NOMO-1 (cell line): ENCODE results near the gene ANKS1A.
A peak's percentile ranks its signal among the peaks of the same experiment; 100 is the strongest.
"Not testable (repeated sequence)": the region's sequence is repeated elsewhere in the genome, so short reads cannot be mapped to it uniquely, and the experiment has no call there.

Source experiments
- DNase-seq, 2 experiments: peaks; one replicate each; lab custom pipeline; 2025; ENCODE audit not compliant: unreplicated experiment in 2 of 2; lab: John Stamatoyannopoulos, UW

Gene ANKS1A

DNA sequence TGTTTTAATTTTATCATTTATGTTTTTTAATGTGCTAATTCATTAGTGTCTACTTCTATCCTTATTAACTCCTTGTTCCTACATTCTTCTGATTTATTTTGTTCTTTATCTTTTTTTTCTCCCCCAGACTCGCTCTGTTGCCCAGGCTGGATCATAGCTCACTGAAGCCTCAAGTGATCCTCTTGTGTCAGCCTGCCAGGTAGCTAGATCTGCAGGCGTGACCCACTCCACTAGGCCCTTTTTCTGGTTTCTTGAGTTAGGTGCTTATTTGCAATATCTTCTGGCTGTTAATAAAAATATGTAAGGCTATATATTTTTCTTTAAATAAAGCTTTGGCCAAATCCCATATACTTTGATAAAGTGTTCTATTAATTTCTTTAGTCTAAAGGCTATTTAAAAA lies 4.1 kb upstream of the ANKS1A start:
- no peak for DNase-seq

DNA sequence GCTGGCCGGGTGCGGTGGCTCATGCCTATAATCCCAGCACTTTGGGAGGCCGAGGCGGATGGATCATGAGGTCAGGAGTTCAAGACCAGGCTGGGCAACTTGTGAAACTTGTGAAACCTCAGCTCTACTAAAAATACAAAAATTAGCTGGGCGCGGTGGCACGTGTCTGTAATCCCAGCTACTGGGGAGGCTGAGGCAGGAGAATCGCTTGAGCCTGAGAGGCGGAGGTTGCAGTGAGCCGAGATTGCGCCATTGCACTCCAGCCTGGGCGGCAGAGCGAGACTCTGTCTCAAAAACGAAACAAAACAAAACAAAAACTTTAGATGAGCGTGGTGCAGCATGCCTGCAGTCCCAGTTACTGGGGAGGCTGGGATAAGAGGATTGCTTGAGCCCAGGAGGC lies 3.2 kb upstream of the ANKS1A start:
- DNase-seq: not testable (repeated sequence)

DNA sequence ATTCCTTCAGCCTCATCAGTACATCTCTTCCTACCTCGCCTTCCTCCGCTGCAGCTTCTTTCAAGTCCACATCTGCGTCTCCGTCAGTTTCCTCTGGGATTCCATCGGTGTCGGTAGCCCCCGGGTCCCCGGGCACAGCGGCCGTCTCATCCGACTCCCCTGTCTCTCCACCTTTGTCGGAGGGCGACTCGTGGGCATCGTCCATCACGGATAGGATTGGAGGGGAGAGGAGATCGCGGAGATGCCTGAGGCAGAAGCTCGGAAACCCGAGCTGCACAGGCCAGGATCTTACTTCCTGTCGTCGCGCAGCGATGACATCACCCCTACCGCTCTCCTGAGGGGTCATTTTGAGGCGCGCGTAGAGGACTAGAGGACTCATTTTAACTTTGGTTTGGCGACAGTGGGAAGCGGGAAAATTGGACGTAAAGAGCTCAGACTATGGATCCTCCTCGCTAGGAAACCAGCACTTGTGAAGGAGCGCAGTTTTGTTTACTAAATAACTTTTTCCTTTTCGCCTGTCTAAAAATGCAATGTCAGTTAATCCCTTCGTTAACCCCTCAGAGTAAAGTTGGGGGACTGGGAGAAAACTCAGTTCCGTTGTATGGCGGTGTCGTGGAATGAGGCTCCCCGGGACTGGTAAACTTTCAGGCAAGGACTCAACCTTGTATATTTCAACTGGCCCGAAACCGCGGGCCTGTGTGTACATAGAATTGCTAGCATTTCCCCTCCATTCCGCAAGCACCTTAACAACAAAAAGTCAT lies 1.1 kb upstream of the ANKS1A start, which contains the start of gene TAF11:
Gene TAF11 (minus strand): TSS at position 290 of the 761 bp plus-strand sequence. CDS start 85 bp downstream, at position 205.
- DNase-seq: peak; percentile 82 to 89

DNA sequence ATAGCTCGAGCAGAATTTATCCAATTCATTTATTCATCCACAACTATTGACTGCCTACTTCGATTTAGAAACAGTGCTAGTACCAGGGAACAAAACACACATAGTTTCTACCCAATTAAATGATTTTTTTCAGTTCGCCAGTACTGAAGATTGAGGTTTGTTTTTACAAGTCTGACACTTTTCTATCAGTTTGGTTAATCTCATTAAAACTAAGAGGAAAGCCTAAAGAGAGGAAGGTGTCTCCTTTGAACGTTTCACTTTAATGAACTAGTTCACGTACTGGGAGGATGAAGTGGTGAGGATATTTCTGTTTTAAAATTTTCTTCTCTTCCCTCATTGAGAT lies 570 bp upstream of the ANKS1A start:
- DNase-seq: no peak

DNA sequence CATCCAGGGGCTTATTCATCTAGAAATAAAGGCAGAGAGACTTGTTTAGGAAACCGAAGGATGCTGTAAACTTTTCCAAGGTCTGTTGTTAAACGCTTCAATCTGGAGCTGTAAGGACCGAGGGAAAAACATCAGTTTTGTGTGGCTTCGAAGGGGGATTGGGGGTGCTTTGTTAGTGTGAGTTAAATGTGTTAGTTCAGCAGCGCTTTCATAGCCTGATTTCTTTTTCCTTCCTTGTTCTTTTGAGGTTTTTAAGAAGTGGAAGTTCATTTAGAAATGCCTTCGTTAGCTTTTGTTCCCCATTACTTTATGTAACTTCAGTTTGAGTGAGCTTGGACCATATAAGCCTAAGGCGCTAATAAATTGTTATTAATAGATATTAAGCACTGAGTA lies 1.5 kb downstream of the ANKS1A start:
- DNase-seq: peak; percentile 36 to 62

DNA sequence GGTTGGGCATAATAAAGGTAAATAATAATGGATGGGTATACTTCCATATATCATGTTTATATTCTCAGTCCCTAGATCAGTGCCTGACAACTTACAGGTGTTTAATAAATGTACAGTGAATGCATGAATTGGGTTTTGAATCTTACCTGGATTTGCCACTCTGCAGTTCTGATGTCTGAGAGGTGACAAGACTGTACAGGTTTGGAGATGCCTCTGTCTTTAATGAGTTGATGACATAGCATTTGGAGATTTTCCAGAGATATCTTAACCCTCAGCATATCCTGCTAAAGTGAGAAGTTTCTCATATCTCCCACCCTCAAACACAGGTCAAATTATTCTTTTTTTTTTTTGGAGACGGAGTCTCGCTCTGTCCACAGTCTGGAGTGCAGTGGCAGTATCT lies 2.2 kb downstream of the ANKS1A start:
- no peak for DNase-seq

DNA sequence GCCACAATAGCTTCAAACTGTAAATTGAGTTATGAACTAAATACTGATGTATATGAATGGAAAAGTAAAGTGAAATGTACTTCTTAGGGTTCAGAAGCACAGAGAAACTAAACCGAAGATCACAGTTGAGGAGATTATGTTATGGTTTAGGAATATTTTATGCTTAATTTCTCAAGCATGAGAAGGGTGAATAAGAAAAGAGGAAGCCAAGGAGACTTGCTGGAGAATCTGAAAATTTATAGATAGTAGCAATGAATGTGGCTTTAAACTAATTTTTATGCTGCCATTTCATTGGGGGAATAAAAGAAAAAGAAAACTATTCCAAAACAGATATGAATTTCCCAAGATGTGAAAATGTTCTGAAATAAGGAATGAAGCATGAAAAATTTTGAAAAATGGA lies 5.6 kb downstream of the ANKS1A start:
- DNase-seq: peak in 1 of 2 experiments; percentile 3

DNA sequence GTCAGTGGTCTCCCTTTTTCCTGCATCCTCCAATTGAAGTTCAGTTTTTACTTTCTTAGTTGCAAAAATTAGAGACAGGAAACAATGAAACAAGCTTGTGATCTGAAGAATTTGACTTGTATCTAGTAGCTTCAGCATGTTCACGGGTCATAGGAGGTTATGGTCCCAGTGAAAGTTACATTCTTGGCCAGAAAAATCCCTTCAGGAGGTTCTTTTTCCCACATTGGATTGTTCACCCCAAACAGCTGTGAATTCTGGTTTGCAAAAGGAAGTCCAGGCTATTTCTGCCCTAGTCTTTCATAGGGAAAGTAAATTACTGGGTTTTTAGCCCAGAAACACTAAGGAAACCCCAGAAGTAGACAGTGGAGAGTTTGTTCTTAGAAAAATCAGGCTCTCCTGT lies 8.1 kb downstream of the ANKS1A start:
- no peak for DNase-seq

DNA sequence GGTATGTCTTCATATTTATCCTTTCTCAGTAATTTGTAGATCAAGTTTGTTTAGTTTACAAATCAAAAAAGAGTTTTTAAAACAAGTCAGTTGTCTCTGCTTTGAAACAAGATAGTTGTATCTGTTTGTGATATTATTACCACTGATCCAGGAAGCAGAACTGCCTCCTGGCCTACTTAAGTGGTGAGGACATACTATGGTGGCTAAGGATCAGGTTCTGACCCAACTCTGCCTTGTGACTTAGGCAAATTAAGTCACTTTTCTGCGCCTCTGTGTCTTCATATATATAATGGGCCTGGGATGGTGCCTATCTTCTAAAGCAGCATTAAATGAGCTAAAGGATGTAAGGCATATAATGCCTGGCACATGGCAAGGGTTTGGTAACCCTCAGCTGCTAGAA lies 8.7 kb downstream of the ANKS1A start:
- DNase-seq: no peak

DNA sequence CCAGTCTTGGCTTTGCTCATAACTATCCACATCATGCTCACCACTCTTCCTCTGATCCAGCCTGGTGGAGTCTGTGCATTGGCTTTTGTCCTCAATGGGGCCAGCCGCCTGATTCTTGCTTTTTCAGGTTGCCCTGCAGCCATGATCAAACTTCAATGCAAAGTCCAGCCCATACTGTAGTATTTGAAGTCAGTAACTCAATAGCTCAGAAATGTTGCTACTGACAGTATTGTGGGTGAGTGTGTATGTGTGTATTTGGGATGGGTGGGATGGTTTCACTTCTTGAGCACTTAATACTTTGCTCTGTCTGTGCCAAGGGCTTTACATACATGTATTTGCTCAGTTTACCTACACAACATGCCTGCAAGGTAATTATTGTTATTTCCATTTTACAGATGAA lies 10.7 kb downstream of the ANKS1A start:
- not testable (repeated sequence) for DNase-seq

DNA sequence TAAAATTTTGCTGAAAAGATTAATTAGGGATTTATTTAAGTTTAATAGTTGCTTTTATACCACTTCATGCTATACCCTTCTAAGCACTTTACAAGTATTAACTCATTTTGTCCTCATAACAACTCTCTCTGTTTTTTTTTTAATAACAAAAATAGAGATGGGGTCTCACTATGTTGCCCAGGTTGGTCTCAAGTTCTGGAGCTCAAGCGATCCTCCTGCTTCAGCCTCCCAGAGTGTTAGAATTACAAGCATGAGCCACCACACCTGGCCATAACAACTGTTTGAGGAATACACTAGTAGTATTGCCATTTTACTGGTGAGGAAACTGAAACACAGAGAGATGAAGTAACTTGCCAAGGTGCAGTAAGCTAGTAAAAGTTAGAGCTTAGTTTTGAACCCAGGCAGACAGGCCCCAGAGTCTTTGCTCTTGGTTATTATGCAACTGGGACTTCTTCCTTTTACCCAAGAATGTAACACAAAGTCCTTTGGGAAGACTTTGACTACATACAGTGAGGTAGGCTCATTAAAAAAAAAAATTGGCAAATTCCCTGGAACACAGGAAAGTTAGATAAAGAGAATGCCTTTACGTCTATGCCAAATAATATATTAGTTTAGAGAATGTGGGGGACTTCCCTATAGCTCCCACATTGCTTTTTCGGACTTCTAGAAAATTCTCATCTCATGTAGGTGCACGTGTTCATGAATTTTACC lies 11.4 kb downstream of the ANKS1A start:
- no peak for DNase-seq

DNA sequence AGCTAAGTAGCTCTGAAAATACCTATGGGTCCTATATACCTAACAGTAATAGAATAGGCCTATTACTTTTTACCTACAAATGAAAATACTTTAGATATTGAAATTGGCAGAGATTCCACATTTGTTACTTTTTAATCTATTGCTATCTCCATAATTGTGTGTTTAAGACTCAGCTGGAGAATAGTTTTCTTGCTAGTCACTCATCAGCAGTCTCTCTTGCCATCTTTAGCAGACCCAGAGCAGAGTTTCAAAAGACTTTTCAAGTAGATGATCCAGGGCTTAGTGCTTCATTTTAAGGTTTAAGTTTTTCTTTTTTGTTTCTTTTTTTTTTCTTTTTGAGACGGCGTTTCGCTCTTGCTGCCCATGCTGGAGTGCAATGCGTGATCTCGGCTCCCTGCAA lies 12.9 kb downstream of the ANKS1A start:
- no peak for DNase-seq

DNA sequence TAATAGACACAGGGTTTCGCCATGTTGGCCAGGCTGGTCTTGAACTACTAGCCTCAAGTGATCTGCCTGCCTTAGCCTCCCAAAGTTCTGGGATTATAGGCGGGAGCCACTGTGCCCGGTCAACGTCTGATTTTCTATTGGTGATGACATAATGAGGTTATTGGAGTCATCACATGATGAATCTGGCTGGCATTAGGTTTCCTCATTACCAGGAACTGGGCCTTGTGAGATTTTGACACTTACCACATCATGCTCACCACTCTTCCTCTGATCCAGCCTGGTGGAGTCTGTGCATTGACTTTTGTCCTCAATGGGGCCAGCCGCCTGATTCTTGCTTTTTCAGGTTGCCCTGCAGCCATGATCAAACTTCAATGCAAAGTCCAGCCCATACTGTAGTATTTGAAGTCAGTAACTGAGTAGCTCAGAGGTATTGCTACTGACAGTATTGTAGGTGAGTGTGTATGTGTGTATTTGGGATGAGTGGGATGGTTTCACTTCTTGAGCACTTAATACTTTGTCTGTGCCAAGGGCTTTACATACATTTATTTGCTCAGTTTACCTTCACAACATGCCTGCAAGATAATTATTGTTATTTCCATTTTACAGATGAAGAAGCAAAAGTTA lies 16.0 kb downstream of the ANKS1A start:
- DNase-seq: no peak

DNA sequence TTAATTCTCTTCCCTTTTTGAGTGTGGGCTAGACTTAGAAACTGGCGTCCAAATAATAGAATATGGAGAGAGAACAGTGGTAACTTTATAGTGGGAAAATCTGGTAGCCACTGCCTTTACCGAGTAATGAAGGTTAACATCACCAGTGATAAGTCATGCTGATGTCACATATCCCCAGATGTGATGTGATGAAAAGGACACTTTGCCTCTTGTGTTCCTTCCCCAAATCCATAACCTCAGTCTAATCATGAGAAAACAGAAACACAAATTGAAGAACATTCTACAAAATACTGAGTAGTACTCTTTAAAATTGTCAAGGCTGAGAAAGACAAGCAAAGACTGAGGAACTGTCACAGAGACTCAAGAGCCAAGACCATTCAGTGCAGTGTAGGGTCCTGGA lies 17.8 kb downstream of the ANKS1A start:
- no peak for DNase-seq

DNA sequence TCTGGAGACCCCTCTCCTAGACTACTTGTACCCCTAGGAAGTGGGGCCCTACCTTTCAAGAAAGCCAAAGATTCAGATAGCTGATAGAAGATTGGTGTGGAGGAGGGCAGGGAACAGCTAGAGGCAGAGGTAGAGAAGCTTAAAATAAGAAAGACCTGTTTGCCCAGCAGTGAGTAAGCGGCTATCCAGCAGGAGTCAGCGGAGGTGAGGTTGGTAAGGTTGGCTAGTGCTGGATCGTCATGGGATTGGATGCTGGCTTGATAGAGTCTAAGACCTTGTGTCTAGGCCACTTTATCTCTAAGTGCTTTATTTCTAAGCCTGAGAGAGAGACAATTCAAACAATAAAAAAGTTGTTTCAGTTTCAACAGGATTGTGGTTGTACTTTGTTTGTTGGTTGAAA lies 19.1 kb downstream of the ANKS1A start:
- no peak for DNase-seq

DNA sequence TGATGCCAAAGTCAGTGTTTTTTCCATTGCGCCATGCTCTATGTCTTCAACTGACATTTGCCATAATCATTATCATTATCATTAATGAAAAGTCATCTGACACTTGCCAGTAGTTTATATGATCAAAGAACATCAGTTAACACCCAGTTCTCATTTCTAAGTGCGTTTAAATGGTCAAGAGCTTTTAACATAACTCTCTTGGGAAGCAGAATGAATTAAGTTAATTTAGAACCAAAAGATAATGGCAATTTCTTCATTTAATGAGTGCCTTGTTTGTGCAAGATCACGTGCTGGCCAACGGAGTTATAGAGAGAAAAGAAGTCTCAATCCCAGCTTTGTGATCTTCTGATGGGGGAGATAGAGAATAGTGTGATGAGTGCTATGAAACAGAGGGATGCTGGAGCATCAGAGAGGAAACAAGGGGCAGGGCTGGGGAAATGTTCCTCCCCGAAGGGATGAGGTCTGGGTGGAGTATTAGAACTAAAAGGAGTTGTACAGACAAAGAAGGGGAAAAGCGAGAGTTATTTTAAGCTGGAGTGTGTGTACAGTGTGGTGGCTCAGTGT lies 20.3 kb downstream of the ANKS1A start:
- no peak for DNase-seq

DNA sequence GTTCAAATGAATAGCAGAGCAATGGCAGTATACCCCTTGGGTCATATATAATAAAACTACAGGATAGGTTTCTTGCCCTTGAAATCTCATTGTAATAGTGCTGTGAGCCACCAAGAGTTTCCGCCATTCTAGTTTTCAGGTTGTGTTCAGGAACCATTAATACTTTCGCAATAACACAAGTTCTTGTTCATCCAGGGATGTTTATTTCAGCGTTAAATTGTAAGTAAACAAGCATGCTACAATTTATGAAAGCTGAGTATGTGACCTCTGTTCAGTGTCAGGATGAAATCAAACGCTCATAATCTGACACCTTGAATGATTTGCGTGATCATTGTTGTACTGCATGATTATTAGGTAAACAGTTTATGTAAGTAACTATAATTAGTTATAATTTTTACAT lies 22.8 kb downstream of the ANKS1A start:
- no peak for DNase-seq

DNA sequence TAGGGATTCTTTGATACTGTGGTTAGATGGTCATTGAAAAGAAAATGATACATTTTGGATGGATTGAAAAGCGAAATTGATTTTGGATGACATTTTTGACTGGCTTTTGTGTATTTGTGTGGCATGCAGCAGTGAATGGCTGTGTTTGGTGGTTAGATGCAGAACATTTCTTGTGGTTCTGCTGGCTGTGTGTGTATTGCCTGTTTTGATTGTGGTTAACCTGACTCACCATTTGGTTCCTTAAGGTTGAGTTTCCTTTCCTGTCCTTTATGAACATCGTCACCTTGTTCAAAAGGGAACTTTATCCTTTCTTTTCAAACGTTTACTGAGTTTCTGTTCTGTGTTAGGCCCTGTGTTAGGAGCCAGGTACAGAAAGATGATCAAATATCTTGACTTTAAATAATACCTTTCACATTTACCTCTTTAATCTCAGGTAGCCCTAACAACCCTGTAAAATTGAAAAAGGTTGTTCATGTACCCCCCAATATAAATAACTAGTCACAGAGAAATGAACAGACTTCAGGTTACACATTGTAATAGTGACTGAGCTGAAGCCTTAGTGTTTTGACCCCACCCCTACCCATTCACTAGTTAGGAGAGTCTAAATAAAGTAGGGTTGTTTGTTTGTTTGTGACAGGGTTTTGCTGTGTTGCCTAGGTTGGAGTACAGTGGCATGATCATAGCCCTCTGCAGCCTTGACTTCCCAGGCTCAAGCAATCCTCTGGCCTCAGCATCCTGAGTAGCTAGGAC lies 23.8 kb downstream of the ANKS1A start:
- DNase-seq: peak in 1 of 2 experiments; percentile 76

DNA sequence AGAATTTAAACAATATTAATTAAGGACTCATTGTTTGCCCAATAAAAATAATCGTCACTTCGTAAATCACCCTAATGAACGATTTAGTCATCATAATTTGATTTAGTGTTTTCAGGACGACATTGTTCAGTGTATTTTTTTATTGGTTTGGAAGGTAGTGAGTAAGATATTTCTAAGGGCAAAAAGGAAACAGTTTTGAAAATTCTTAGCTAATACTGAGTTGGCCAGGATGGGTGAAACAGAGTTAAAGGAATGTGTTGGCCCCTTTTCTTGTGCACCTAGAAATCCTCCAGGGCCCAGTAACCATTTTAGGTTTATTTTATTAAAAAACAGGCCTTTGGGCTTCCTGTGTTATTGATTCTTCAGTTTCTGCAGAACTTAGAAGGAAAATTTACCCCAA lies 25.3 kb downstream of the ANKS1A start:
- DNase-seq: no peak

DNA sequence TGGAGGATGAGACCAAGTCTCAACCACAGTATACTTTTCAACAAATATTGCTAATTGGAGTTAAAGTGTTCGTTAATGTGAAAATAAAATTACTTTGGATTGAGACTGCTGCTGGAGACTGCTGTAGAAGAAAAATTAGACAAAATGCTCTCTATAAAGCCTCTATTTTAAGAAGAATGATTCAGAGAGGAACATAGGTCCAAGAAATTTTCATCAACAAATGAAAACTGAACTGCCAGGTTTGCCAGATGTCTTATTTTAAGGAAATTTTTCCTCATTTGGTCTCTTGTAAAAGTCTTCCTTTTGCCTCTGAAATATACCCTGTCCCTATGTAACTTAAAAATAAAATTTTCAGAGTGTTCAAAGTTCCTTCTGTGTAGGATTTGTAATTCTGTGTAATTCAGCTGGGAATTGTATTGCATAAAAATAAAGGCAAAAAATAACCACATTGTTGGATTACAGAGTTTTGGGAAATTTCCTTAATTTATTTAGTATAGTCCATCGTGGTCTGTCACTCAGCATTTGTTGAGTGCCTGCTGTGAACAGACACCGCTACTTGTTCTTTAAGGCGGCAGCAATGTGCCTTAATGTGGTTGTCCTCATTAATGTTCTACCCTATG lies 27.4 kb downstream of the ANKS1A start:
- no peak for DNase-seq
